Activated CD4-positive, CD25-positive, alpha-beta regulatory T cell treated with anti-CD3 and anti-CD28 coated beads, Interleukin-2, amount 50 U/mL, for 16 hours (primary cell): ENCODE data around the gene SMG6.

Experiments
- DNase-seq: peaks from one replicate; pipeline ENCODE4 v3.0.0-alpha.2; 2020; ENCODE audit warnings: low read depth, low spot score

Gene SMG6

DNA sequence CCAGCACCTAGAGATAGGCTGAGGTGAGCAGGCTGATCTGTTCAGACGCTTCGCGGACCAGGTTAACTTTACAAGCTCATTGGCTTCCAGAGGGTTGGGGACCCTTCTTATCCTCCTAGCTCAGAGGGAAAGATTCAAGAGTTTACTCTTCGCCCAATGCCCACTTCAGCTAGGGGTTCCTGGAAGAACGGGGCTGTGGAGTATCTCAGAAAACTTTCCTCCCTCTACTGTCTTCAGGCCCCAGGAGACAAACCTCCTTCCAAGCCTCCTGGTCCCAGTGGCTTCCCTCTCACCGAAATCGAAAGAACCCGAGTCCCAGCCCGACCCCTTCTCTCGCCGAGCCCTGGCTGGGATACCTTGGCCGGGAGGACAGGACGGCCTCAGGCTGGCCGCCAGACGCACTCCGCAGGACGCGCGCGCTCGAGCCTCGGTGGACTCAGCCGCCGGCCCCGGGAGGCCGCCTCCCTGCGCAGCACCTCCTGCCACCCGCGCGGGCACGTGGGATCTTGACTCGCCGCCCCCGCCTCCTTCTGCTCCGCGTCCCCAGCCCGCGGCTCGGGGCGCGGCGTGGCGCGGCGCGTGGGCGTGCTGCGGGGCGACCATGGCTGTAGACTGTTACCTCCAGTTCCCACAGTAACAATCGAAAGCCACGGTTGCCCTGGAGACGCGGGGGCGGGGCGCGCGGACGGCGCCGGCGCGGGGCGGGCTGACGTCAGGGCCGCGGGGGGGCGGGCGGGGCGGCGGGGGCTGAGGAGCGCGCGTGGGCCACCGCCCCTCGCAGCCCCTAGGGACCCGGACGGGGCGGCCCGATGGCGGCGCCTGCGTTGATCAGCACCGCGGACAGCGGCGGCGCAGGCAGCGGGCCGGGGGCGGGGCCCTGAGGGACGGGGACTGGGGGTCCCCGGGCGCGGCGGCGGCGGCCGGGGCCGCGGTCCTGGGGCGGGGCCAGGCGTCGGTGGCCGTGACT lies 254.0 kb downstream of the SMG6 start:
- peak; percentile 80 for DNase-seq

DNA sequence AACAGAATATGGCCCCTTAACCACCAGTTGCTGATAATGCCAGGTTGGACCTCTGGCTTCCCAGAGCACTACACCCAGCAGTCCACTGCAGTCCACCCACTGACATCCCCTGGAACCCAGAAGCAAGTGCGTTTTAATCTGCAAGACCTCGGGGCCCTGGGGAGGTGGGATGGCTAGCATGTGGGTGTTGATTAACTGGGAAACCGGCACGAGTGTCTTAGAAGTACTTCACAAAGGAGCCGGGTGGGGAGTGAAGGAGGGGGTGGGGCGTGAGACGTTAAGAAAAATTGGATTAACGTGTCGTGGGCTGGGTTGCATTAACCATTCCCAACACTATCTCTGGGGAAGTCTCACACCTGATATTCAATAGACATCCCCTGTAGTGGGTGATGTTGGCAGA lies 254.8 kb downstream of the SMG6 start:
- DNase-seq, result no peak

- no peak for DNase-seq
These were observed 256.0 kb downstream of the SMG6 start for GRCh38 chr17:2047590-2047989.

- DNase-seq, result no peak
These were observed 259.2 kb downstream of the SMG6 start for GRCh38 chr17:2044263-2044894.

DNA sequence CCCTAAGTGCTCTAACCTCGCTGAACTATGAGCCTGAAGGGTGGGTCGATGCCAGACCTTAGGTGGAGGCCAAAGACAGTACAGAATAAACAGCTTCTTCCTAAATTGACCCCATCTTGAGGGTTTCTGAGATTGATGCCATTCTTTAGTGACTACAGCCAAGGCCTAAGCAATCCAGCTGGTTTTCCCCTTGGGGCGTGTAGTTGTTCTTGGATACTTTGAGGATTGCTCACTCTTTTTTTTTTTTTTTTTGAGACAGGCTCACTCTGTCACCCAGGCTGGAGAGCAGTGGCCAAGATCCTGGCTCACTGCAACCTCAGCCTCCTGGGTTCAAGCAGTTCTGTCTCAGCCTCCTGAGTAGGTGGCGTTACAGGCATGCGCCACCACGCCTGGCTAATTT lies 259.8 kb downstream of the SMG6 start:
- DNase-seq, result no peak

DNA sequence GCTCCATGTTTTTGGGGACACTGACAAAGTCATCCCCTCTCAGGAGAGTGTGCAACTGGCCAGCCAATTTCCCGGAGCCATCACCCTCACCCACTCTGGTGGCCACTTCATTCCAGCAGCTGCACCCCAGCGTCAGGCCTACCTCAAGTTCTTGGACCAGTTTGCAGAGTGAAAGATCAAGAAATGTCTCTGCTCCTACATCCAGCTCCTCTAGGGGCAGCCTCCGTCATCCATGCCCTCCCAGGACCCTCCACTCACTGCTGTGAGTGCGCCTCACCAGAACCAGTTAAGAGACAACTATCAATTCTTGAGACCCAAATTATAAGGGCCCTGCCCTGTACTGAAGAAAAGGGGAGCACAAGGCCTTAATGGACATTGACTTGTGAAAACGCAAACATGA lies 260.7 kb downstream of the SMG6 start:
- DNase-seq, result no peak

GRCh38 chr17:2042390-2042847 lies 261.2 kb downstream of the SMG6 start:
- no peak for DNase-seq

GRCh38 chr17:2041561-2042389 lies 261.8 kb downstream of the SMG6 start, which contains the start of gene OVCA2:
OVCA2 (plus strand) TSS chr17:2042022; CDS start chr17:2042048, 26 bp downstream.
- DNase-seq, result peak; percentile 97

DNA sequence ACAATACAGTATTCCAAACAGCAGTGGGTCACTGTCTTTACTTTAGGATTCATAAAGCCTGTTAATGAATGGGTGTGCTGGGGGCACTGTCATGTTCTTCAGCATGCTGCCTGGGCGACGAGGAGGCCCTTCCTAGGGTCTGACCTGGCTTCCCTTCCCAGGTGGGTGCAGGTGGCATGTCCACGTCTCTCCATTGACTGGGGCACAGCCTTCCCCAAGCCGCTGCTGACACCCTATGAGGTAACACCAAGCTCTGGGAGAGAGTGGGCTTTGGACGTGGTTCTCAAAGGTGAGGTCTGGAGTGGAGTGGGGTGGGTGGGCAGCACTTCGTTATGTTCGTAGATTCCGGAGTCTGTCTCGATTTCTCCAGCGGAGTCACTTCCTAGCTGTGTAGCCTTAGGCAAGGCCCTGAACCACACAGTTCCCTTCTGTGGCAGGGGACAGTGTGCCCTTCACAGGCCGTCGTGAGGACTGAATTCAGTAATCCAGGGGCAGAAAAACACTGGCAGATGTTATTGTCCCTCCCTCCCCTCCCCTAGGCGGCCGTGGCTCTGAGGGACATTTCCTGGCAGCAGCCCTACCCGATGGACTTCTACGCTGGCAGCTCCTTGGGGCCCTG lies 262.5 kb downstream of the SMG6 start:
- DNase-seq, result no peak

DNA sequence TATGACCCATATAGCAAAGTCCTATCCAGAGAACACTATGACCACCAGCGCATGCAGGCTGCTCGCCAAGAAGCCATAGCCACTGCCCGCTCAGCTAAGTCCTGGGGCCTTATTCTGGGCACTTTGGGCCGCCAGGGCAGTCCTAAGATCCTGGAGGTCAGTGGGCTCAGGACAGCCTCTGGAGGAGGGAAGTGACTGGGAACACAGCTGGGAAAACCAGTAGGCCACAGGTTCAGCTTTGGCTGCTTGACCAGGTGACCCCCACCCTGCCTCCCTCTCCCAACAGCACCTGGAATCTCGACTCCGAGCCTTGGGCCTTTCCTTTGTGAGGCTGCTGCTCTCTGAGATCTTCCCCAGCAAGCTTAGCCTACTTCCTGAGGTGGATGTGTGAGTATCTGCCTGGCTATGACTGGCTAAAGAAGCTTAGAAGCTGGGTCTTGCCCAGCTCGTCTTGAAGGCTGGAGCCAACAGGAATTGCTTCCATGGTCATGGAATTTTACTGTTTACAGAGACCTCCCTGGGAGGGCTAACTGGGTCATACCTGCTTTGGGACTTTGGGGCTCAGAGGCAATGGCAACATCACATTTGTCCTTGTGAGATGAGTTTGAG lies 263.3 kb downstream of the SMG6 start:
- DNase-seq, result no peak

- DNase-seq, result no peak
These were observed 266.4 kb downstream of the SMG6 start for GRCh38 chr17:2037155-2037554.

GRCh38 chr17:2035541-2036488 lies 267.8 kb downstream of the SMG6 start:
- no peak for DNase-seq

- no peak for DNase-seq
These were observed 268.6 kb downstream of the SMG6 start for GRCh38 chr17:2034806-2035540.

DNA sequence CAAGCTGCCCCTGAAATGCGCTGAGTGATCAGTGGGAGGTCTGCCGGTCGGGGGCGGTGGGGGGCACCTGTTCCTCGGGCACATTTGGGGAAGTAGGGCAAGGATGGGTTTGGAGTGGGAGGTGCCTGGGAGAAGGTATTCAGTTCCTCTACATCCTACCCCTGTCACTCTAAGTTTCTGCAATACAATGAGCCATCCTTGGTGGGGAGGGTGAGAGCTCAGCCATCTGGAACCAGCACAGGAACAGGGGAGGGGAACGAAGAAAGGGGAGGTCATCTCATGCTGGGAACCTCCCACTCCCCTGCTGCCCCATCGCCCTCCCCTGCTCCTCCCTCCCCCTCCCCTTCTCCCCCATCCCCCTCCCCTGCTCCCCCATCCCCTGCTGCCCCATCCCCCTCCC lies 269.4 kb downstream of the SMG6 start:
- DNase-seq, result no peak

DNA sequence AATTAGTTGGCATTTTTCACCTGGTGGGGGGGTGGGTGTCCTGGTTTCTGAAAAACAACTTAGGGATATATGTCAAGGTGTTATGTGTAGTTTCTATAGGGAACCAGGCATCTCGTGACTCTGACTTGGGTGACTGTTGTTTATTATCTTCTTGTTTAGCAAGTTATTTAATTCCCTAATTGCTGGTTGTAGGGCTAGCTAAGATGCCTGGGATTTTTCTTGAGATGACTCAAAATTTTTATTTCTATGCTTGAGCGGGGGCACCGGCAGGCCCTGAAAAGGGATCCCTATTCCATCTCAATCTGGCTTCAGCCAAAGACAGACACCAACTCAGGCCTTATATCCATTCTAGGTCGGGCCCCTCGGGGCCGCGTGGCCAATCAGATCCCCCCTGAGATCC lies 270.4 kb downstream of the SMG6 start:
- no peak for DNase-seq

DNA sequence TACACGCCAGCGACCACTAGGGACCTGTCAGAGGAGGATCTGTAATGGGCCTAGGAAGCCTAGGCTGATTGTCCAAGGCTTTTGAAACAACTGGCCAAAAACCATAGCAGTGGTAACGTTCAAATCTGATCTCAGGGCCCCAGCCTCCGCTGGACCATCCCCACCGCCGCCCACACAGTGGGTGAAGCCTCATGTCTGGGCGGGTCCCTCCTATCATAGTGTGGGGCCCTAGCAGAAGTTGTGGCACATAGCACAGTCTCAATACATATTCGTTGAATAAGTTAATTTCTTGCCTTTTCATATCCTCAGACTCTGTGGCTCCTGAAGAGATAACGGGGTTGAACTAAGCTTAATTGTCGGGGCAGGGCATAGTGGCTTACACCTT lies 272.8 kb downstream of the SMG6 start:
- no peak for DNase-seq

- DNase-seq, result peak; percentile 78
These were observed 273.4 kb downstream of the SMG6 start, which contains the start of gene DPH1 for GRCh38 chr17:2029911-2030778. DPH1 (plus strand) TSS chr17:2030153; CDS start chr17:2030170, 17 bp downstream.

DNA sequence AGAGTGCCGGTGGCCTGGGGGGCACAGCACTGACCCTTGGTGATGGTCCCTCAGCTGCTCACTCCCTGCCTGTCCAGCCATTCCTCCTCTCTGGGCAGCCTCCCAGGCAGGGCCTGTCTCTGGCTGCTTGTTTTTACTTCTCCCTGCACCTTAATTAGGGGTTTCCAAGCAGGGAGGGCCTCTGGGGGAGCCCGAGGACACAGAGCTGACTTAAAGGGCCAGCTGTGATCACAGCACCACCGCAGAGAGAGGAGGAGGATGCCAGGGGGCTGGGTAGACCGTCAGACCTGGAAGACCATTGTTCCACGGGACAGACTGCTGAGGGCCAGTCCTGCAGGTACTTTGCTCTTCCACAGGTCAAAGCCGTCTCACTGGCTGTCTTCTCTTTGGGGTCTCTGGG lies 274.8 kb downstream of the SMG6 start:
- no peak for DNase-seq
